GM08714 (cell line): ENCODE measurements around the gene OBSCN.
"Not testable (repeated sequence)": the region's sequence is repeated elsewhere in the genome, so short reads cannot be mapped to it uniquely, and the experiment has no call there.

Source experiments
- H3K4me3 ChIP-seq: fragments of 200-500 bp; sonication (Bioruptor generic); 2 replicates; pipeline ENCODE4 v1.5.1; 2014; ENCODE audit warnings: mild to moderate bottlenecking, low read length, inconsistent platforms
- ZNF274 ChIP-seq: IDR thresholded peaks from 2 replicates; pipeline ENCODE4 v1.6.1; 2012; ENCODE audit warnings: mild to moderate bottlenecking, low read depth, low read length

The OBSCN gene

DNA sequence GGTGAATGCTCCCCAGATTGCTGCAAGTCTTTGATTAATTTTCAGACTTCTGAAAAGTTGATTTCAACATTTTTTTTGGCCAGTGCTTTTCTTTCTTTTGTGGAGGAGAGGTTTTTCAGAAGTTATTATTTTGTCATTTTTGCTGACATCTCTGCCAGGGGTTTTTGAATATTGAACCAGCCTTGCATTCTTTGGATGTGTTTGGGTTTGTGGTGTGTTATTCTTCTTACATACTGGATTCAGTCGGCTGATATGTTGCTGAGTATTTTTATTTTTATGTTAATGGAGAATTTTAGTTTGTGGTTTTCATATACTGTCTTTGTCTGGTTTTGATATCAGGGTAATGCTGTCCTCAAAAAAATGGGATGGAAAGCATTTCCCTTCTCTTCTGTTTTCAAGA, 25.3 kb downstream of the OBSCN start:
- TF ChIP-seq ZNF274, result no peak
- no peak overlapping the region for H3K4me3 ChIP-seq

DNA sequence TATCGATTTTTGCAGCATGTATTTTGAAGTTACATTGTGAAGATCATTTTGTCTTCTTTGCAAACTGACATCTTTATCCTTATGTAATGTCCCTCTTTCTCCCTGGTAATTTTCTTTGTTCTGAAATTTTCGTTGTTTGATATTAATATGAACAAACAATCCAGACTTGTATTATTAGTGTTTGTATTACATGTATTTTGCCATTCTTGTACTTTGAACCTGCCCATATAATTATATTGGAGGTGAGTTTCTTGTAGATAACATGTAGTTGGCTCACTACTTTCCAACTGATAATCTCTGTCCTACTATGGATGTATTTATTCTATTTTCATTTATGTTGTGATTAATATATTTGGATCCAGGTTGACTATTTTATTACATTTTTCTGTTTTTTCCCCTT, 27.1 kb downstream of the OBSCN start:
- no peak overlapping the region for H3K4me3 ChIP-seq

DNA sequence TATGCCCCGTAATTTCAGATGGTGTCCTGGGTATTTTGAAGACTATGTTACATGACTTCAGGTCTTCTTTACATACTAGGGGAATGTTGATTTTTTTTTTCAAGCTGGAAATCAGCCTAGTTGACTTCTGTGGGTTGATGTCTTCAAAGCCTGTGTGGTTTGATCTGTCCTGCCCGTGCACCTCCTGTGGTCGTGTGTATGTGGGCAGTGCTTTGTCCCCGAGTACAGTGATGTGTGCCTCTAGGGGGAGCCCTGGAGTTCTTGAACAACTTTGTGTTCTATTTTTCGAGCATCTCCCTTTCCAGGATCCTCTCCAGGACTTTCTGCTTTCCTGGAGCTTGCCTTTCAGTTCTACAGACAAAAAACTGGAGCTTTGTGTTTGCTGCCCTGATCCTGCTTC, 28.9 kb downstream of the OBSCN start:
- TF ChIP-seq ZNF274, result no peak
- no peak overlapping the region for H3K4me3 ChIP-seq

More for the DNA sequence above, 27.1 kb downstream of the OBSCN start:
- no peak for TF ChIP-seq ZNF274

DNA sequence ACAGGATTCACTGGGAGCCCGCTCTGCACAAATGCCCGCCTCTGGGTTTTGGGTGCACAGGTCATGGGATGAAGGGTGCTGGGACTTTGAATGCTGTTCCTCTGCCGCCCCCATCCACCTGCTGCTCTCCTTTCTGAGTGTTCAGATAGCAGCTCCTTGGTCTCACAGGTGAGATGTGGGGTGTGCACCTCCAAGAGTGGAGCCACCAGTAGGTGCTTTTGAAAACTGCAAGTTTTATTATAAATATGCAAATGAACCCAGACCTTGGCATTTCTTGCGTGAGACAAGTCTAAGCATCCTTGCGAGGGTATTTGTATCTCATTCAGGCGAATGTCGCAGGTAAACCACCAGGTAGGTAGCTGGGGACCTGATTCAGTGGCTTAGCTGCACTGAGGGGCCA, 30.2 kb downstream of the OBSCN start:
- no peak for TF ChIP-seq ZNF274
- H3K4me3 ChIP-seq, result no peak overlapping the region

GRCh38 chr1:228238461-228238860, 30.6 kb downstream of the OBSCN start:
- no peak overlapping the region for H3K4me3 ChIP-seq
- no peak for TF ChIP-seq ZNF274

- no peak for TF ChIP-seq ZNF274
- no peak overlapping the region for H3K4me3 ChIP-seq
Measured at GRCh38 chr1:228240411-228241240, 32.8 kb downstream of the OBSCN start.

DNA sequence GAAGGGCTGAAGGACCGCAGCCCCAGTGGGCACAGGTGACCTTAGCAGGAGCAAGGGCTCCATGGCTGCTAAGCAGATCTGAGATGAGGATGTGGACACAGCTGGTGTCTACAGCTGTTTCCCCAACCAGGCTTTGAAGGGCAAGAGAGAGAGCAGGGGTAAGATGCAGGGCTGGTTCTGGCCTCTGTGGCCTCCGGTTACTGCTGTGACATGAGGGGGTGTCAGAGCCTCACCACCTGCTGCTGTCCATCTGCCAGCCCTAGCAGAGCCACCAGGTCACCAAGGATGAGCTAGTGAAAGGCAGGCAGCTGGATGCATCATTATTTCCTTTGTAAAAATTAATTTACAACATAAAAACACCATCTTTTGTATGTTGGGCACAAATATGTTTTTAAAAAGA, 33.4 kb downstream of the OBSCN start:
- no peak overlapping the region for H3K4me3 ChIP-seq
- TF ChIP-seq ZNF274, result no peak

DNA sequence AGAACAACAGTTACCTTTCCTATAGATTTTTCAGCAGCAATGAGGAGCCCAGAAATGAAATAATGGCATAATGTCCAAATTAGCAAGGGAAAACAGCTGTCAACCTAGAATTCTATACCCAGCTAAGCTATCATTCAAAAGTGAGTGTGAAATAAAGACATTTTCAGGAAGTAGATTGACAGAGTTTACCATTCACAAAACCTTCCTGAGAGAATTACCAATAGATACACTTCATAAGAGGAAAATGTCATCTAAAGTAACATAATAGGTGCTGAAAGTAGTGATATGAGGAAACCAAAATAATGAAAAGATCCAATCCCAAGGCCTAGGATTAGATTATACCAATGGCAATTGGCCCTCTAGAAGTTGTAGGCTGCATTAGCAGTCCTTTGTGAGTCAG, 34.6 kb downstream of the OBSCN start:
- TF ChIP-seq ZNF274, result no peak
- no peak overlapping the region for H3K4me3 ChIP-seq

DNA sequence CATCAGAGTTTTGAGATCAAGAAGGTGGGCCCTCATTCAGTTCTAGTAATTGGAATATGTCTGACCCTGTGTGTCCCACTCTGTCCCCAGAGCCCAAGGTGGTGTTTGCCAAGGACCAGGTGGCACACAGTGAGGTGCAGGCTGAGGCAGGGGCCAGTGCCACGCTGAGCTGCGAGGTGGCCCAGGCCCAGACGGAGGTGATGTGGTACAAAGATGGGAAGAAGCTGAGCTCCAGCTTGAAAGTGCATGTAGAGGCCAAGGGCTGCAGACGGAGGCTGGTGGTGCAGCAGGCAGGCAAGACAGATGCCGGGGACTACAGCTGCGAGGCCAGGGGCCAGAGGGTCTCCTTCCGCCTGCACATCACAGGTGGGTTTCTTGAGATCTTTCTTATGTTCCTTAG, 35.2 kb downstream of the OBSCN start:
- H3K4me3 ChIP-seq, result no peak overlapping the region
- TF ChIP-seq ZNF274, result no peak

- H3K4me3 ChIP-seq, result not testable (repeated sequence)
Measured at GRCh38 chr1:228243989-228244388, 36.1 kb downstream of the OBSCN start.

GRCh38 chr1:228245111-228245510, 37.3 kb downstream of the OBSCN start:
- no peak for TF ChIP-seq ZNF274
- H3K4me3 ChIP-seq, result no peak overlapping the region

- TF ChIP-seq ZNF274, result no peak
- no peak overlapping the region for H3K4me3 ChIP-seq
Measured at GRCh38 chr1:228246216-228246900, 38.5 kb downstream of the OBSCN start.

DNA sequence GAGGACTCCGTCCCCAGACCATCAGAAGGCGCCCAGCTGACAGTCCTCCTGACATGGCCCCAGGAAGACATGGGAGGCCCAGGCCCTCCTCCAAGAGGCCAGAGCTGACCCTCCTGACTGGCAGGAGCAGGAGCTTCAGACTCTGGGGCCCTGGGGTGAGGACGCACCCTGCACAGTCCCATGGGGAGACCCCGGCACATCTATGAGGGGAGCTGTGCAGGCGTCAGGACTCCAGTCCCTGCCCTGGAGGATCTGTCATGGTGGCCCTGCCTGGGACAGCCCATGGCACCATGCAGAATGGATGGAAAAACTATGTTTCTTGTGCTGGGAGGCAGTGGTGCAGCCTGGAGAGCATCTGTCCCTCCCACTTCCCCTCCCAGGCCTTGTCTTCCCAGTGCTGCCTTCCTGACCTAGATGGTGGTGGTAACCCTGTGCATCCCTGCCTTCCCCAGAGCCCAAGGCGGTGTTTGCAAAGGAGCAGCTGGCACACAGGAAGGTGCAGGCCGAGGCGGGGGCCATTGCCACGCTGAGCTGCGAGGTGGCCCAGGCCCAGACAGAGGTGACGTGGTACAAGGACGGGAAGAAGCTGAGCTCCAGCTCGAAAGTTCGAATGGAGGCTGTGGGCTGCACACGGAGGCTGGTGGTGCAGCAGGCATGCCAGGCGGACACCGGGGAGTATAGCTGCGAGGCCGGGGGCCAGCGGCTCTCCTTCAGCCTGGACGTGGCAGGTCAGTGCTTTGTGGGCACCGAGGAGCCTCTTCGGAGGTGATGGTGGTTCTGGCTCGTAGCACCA, 41.9 kb downstream of the OBSCN start:
- TF ChIP-seq ZNF274, result no peak

GRCh38 chr1:228252476-228252875, 44.6 kb downstream of the OBSCN start:
- H3K4me3 ChIP-seq, result not testable (repeated sequence)

More for the DNA sequence above, 41.9 kb downstream of the OBSCN start:
- no peak overlapping the region for H3K4me3 ChIP-seq
